MM.1S (cell line): Measurements from ENCODE around the gene KBTBD4.

Experiments
- DNase-seq: peaks from one replicate; pipeline ENCODE4 v3.0.0-alpha.2; 2015
- H2AFZ ChIP-seq: fragments of 300-600 bp; sonication (generic); 2 replicates; pipeline ENCODE4 v1.6.0; 2016; ENCODE audit warnings: antibody characterized with exemption, low read length
- H3F3A ChIP-seq: fragments of 300-600 bp; sonication (generic); 2 replicates; pipeline ENCODE4 v1.6.1; 2016; ENCODE audit warnings: mild to moderate bottlenecking, antibody characterized with exemption, low read length, moderate library complexity, mixed read lengths; ENCODE audit not compliant: insufficient read depth
- H3K27ac ChIP-seq: fragments of 300-600 bp; sonication (generic); 2 replicates; pipeline ENCODE4 v1.5.1; 2016; ENCODE audit warnings: mild to moderate bottlenecking, low read length
- H3K27me3 ChIP-seq: fragments of 300-600 bp; sonication (generic); replicated peaks from 2 replicates; pipeline ENCODE4 v1.6.0; 2016; ENCODE audit warnings: low read length; ENCODE audit not compliant: insufficient read depth
- H3K36me3 ChIP-seq: fragments of 300-600 bp; sonication (generic); replicated peaks from 2 replicates; pipeline ENCODE4 v1.6.1; 2016; ENCODE audit warnings: mild to moderate bottlenecking, low read length, mixed read lengths; ENCODE audit not compliant: insufficient read depth
- H3K4me1 ChIP-seq: fragments of 300-600 bp; sonication (generic); 2 replicates; pipeline ENCODE4 v1.6.1; 2016; ENCODE audit warnings: low read length, mixed read lengths
- H3K4me2 ChIP-seq: fragments of 300-600 bp; sonication (generic); 2 replicates; pipeline ENCODE4 v1.6.0; 2016; ENCODE audit warnings: low read depth, low read length
- H3K4me3 ChIP-seq: fragments of 300-600 bp; sonication (generic); 2 replicates; pipeline ENCODE4 v1.5.1; 2016; ENCODE audit warnings: low read length, mixed read lengths
- H3K79me2 ChIP-seq: fragments of 300-600 bp; sonication (generic); 2 replicates; pipeline ENCODE4 v1.6.1; 2016; ENCODE audit warnings: mixed run types, low read length, mixed read lengths
- H3K9ac ChIP-seq: fragments of 300-600 bp; sonication (generic); 2 replicates; pipeline ENCODE4 v1.6.1; 2016; ENCODE audit warnings: low read length, mixed read lengths
- H3K9me2 ChIP-seq: fragments of 300-600 bp; sonication (generic); replicated peaks from 2 replicates; pipeline ENCODE4 v1.6.1; 2016; ENCODE audit warnings: mild to moderate bottlenecking, low read length, mixed read lengths; ENCODE audit not compliant: insufficient read depth
- H3K9me3 ChIP-seq: fragments of 300-600 bp; sonication (generic); replicated peaks from 2 replicates; pipeline ENCODE4 v1.6.1; 2016; ENCODE audit warnings: mild to moderate bottlenecking, low read length, mixed read lengths; ENCODE audit not compliant: insufficient read depth
- H4K20me1 ChIP-seq: fragments of 300-600 bp; sonication (generic); 2 replicates; pipeline ENCODE4 v1.6.1; 2016; ENCODE audit warnings: mild to moderate bottlenecking, low read length, moderate library complexity, mixed read lengths; ENCODE audit not compliant: insufficient read depth
- CTCF ChIP-seq: fragments of 300-600 bp; sonication (generic); IDR thresholded peaks from 2 replicates; pipeline ENCODE4 v1.5.1; 2016; ENCODE audit warnings: antibody characterized with exemption, low read length, mixed read lengths
- EZH2 ChIP-seq: fragments of 300-600 bp; sonication (generic); optimal IDR thresholded peaks from 2 replicates; pipeline ENCODE3; 2017; ENCODE audit warnings: low read depth, mild to moderate bottlenecking, antibody characterized with exemption, low read length, mixed read lengths
- EZH2phosphoT487 ChIP-seq: fragments of 300-600 bp; sonication (generic); IDR thresholded peaks from 2 replicates; pipeline ENCODE4 v1.6.1; 2018; ENCODE audit warnings: antibody characterized with exemption, low read length

The KBTBD4 gene

GRCh38 chr11:47571895-47572294, 6.9 kb downstream of the KBTBD4 start:
- Histone ChIP-seq H4K20me1 (no peaks in the 10 kb centered on the region), H2AFZ (no peak overlapping the region), H3K27ac (no peak overlapping the region), H3K27me3 (no peaks in the 10 kb centered on the region), H3K4me2 (no peak overlapping the region), H3K36me3 (peaks cover 4% of the 10 kb centered on the region; the same call in 1 of the 2 replicates), H3K79me2 (peaks cover 75% of the 10 kb centered on the region), H3K9me2 (no peaks in the 10 kb centered on the region), H3K9me3 (no peaks in the 10 kb centered on the region), H3F3A (no peaks in the 10 kb centered on the region), H3K9ac (no peak overlapping the region), H3K4me3 (no peak overlapping the region), H3K4me1 (no peaks in the 10 kb centered on the region)
- TF ChIP-seq EZH2phosphoT487 (no peak), EZH2 (no peak), CTCF (no peak)
- no peak for DNase-seq

DNA sequence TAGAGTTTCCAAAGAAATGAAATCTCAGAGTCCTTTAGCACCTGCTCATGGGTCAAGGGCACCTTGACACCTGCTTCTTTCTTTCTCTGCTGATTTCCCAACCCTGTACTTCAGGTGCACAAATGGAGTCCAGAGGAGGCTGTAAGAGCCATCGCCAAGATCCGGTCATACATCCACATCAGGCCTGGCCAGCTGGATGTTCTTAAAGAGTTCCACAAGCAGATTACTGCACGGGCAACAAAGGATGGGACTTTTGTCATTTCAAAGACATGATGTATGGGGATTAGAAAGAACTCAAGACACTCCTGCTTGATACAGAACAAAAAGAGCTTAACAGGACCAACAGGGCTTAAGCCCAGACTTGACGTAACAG, 7.4 kb downstream of the KBTBD4 start:
- no peaks in the 10 kb centered on the region for H4K20me1 ChIP-seq
- H3K79me2 ChIP-seq = peaks cover 75% of the 10 kb centered on the region
- H2AFZ ChIP-seq = no peak overlapping the region
- no peaks in the 10 kb centered on the region for H3K9me3 ChIP-seq
- peaks cover 4% of the 10 kb centered on the region; the same call in 1 of the 2 replicates for H3K36me3 ChIP-seq
- no peak for DNase-seq
- no peak overlapping the region for H3K27ac ChIP-seq
- no peak overlapping the region for H3K4me2 ChIP-seq
- no peaks in the 10 kb centered on the region for H3K27me3 ChIP-seq
- H3F3A ChIP-seq = no peaks in the 10 kb centered on the region
- no peak for TF ChIP-seq EZH2phosphoT487
- no peak for TF ChIP-seq EZH2
- TF ChIP-seq CTCF = no peak
- H3K4me1 ChIP-seq = 0 out of 2 replicates have a peak, but pooled peaks cover 4% of the 10 kb centered on the region
- no peaks in the 10 kb centered on the region for H3K9me2 ChIP-seq
- H3K9ac ChIP-seq = no peak overlapping the region
- H3K4me3 ChIP-seq = no peak overlapping the region

DNA sequence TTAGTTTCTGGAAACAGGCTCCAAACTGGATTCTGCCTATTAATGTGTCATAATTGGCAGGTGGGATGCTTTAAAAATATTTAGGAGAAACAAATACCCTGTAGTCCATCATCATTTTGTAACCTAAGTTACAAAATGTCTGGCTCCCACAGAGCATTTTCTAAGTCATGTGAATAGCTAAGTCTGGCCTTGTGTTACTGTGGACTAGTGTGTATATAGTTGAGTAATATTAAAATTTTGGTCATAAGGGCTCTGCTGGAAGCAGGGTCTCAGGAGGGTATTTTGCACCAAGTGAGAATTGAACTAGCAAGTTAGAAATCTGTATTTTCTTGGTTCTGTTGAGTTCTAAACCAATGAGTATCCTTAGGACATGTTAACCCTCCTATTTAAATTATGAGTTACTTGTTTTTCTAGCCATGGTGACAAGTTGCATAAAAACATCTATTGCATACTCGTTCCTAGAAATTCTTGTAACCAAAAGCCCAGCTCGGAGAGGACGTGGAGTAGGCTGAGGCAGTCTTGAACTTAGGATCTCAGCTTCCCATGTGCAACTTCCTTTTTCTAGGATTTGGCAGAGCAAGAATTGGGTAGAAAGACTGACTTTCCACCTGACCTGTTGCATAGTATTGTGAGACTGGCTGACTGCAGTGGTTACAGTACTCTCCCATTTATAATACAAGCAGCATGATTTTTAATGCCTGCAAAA, 8.0 kb downstream of the KBTBD4 start:
- H2AFZ ChIP-seq = no peak overlapping the region
- no peak for DNase-seq
- H3F3A ChIP-seq = no peaks in the 10 kb centered on the region
- peaks cover 4% of the 10 kb centered on the region; the same call in 1 of the 2 replicates for H3K36me3 ChIP-seq
- H3K4me3 ChIP-seq = no peak overlapping the region
- no peaks in the 10 kb centered on the region for H3K9me2 ChIP-seq
- no peaks in the 10 kb centered on the region for H3K9me3 ChIP-seq
- no peak overlapping the region for H3K27ac ChIP-seq
- H4K20me1 ChIP-seq = no peaks in the 10 kb centered on the region
- no peaks in the 10 kb centered on the region for H3K27me3 ChIP-seq
- H3K4me1 ChIP-seq = 0 out of 2 replicates have a peak, but pooled peaks cover 4% of the 10 kb centered on the region
- peaks cover 78% of the 10 kb centered on the region for H3K79me2 ChIP-seq
- no peak for TF ChIP-seq CTCF
- TF ChIP-seq EZH2phosphoT487 = no peak
- no peak for TF ChIP-seq EZH2
- H3K4me2 ChIP-seq = no peak overlapping the region
- no peak overlapping the region for H3K9ac ChIP-seq
